Measurements from ENCODE around the gene TMOD1. TPM values are rescaled to one million over a fixed set of nuclear protein-coding genes. Genes with fewer than 3 reads are reported as not detected.
A peak's percentile ranks its signal among the peaks of the same experiment; 100 is the strongest.

TMOD1 gene
- total and polyA plus RNA-seq, 9 of the 15 experiments (the other 6 are each of a cell fraction or from before 2014, with no cell fraction given), result 7.1 to 41.2 (median 14.2) TPM

- no peak for TF ChIP-seq CUX1 (CRISPR knock-in tag; IDR thresholded peaks at IDR 0.05)
- TF ChIP-seq MEF2D (tag; conservative IDR thresholded peaks at IDR 0.05; ENCODE audit: low read depth), result peak; percentile 99
- TF ChIP-seq XRCC3 (IDR thresholded peaks at IDR 0.05), result no peak
- no peak for TF ChIP-seq MED1 (CRISPR knock-in tag; IDR thresholded peaks at IDR 0.05; ENCODE audit: borderline replicate concordance)
- no peak for TF ChIP-seq HNRNPLL (IDR thresholded peaks at IDR 0.05; ENCODE audit: low read depth, low read length, poor library complexity, severe bottlenecking)
- no peak for TF ChIP-seq ZNF407 (IDR thresholded peaks at IDR 0.05; ENCODE audit: low read depth)
- TF ChIP-seq ARID1B (IDR thresholded peaks at IDR 0.05), result peak; percentile 99
- peak; percentile 78; the same call in 1 of the 2 replicates for TF ChIP-seq MYNN (IDR thresholded peaks at IDR 0.05)
- TF ChIP-seq MYNN (CRISPR knock-in tag; IDR thresholded peaks at IDR 0.05), result no peak
- peak; percentile 99 for TF ChIP-seq ZNF316 (IDR thresholded peaks at IDR 0.05)
- TF ChIP-seq OTX1 (CRISPR knock-in tag; IDR thresholded peaks at IDR 0.05), result no peak
- peak in 1 of 2 experiments; percentile 41; a peak in 1 of 4 replicates for TF ChIP-seq ZNF639 (CRISPR knock-in tag; conservative IDR thresholded peaks at IDR 0.05 in 1 of 2, IDR thresholded peaks at IDR 0.05 in 1 of 2)
Observed at GRCh38 chr9:97502984-97503861, 1.8 kb downstream of the TMOD1 start (continued).

Measured in K562 (cell line).